GM21528 (cell line): ENCODE results near the gene BNIP5.

Experiments
- ATAC-seq: cut with Tn5 transposase; IDR thresholded peaks from one replicate; pipeline ENCODE4 v1.9.1; 2021; ENCODE audit warnings: mild to moderate bottlenecking, moderate library complexity; ENCODE audit not compliant: unreplicated experiment, low FRiP score

The BNIP5 gene

DNA sequence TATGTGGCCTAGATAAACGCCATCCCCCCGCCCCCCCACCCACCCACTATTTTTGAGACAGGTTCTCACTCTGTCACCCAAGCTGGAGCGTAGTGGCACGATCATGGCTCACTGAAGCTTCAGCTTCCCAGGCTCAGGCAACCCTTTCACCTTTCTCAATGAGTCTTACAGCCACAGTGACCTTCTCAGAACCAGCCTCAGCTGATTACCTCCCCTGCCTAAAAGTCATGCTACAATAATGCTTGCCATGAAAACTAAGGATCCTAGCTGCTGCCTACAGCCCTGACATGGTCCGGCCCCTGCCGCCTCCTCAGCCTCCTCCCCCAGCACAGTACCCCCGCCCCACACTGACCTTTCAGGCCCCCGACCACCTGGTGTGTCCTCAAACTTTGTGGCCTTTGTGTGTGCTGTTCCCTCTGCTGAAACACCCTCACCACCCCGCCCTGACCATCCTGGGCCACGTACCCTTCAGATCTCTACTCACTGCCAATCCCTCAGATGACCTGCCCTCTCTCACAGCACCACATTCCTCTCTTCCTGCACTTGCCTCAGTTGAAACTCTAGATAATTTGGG is 35.5 kb downstream of the BNIP5 start:
- ATAC-seq, result no peak

- ATAC-seq, result no peak
Observed at GRCh38 chr6:36298027-36298426, 38.7 kb downstream of the BNIP5 start.

DNA sequence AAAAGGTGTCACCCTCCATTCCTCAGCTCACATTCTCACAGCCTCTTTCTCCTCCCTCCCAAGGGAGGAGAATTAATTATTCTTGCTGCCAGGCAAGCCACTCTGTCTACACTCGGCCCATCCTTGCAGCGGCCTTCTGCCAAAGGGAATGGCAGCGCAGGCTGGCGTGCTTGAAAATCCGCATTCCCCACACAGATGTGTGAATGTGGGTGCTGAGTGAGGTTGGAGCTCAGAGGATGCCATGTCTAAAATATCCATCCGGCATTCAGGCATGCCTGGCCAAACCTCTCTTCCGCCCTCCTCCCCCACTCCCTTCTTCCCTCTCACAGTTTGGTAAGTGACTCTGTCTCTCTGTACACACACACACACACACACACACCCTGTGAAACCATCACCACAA is 39.2 kb downstream of the BNIP5 start:
- no peak for ATAC-seq

DNA sequence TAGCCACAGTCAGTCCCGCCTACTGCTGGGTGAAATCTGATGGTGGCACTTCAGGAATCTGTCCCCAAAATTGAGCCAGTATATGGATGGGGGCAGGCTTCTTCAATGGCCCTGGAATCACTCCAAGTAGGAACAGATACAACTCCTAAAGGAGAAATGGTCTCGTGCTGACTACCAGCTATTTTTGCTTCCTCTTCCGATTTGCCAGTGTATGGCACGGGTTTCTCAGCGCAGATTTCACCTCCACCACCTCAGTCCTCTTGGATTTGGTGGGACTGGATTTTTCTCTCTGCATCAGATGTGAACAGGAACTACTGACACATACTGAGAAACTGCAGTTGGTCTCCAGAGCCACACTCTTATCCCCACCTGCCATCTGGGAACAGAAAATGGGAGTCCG is 39.6 kb downstream of the BNIP5 start:
- no peak for ATAC-seq

GRCh38 chr6:36296240-36296639 is 40.4 kb downstream of the BNIP5 start:
- ATAC-seq, result no peak

DNA sequence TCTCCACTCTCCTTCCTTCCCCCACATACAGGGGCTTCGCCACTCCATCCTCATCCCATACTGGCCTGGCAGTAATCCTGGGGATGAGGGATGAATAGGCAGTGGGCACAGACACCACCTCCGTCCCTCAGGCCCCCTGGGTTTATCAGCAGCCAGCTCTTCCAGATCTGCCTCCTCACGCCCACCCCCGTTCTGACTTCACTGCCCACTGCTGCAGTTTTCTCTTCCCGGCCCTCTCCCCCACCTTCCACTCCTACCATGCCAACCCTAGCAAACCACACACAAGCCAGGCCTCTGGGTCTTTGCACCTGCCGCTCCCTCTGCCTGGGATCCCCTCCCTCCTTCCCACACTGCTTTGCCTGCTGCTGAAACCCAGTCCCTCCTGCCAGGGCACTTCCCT is 44.5 kb downstream of the BNIP5 start:
- no peak for ATAC-seq

- no peak for ATAC-seq
Observed at GRCh38 chr6:36290668-36291620, 45.7 kb downstream of the BNIP5 start.

DNA sequence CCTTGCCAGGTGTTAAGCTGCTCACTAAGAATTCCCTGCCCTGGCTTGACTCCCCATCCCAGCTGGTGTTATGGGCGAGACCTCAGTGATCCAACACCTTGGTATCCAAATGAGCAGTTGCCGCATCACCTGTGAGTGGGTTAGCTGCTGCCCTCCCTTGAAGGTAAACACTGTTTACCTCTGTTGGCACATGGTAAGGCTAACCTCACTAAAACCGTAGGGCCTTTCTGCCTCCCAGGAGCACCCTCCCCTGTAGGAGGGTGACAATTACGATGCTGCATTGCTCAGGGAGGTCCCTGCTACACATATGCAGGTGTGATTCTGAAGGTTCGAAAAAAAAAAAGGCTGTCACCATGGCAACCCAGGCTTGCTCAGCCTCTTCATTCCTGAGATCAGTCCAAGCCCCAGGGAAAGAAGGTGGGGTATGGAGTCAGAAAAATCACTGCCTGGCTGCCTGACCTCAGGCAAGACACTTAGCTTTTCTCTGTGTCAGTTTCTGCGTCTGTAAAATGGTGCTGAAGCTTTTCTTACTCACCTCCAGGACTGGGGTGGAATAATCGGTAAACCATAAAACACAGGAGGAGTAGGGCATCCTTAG is 47.3 kb downstream of the BNIP5 start:
- ATAC-seq, result no peak

- no peak for ATAC-seq
Observed at GRCh38 chr6:36286858-36287257, 49.8 kb downstream of the BNIP5 start.

- ATAC-seq, result no peak
Observed at GRCh38 chr6:36285797-36286196, 50.9 kb downstream of the BNIP5 start.

- ATAC-seq, result no peak
Observed at GRCh38 chr6:36285187-36285671, 51.5 kb downstream of the BNIP5 start.

GRCh38 chr6:36284359-36284758 is 52.3 kb downstream of the BNIP5 start:
- ATAC-seq, result no peak

DNA sequence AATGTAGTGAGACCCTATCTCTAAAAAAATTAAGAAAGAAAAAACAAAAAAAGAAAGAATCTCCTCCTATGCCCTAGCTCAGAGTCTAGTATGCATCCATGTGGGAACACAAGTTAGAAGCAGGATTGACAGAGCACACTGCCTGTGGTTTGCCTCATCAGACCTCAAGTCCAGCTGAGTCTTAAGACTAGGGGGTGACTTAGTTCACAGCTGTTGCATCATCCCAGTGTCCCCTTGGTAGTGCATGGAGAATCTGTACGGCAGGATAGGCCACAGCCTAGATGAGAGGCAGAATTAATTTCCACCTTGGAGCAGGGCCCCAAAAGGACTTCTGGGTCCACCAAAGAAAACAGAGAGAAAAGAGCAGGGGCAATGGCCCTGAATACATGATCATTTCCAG is 53.1 kb downstream of the BNIP5 start:
- ATAC-seq, result no peak

DNA sequence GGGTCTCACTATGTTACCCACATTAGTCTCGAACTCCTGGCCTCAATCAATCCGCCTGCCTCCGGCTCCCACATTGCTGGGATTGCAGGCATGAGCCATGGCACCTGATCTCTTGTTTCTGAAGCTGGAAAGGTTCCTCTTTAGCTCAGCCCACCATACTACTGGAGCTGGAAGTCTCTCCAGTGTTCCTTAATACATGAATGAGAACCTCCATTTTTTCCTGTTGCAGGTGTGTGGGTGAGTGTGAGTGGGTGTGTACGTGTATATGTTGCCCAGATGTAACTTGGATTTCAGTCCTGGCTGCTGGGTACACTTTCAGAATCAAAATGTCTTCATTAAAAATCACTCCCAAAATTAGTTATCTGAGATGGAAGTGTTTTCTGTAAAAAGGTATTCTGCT is 55.7 kb downstream of the BNIP5 start:
- ATAC-seq, result no peak

GRCh38 chr6:36280467-36280866 is 56.2 kb downstream of the BNIP5 start:
- ATAC-seq, result no peak

- ATAC-seq, result no peak
Observed at GRCh38 chr6:36277946-36278470, 58.7 kb downstream of the BNIP5 start.

- no peak for ATAC-seq
Observed at GRCh38 chr6:36276581-36277536, 59.8 kb downstream of the BNIP5 start.

DNA sequence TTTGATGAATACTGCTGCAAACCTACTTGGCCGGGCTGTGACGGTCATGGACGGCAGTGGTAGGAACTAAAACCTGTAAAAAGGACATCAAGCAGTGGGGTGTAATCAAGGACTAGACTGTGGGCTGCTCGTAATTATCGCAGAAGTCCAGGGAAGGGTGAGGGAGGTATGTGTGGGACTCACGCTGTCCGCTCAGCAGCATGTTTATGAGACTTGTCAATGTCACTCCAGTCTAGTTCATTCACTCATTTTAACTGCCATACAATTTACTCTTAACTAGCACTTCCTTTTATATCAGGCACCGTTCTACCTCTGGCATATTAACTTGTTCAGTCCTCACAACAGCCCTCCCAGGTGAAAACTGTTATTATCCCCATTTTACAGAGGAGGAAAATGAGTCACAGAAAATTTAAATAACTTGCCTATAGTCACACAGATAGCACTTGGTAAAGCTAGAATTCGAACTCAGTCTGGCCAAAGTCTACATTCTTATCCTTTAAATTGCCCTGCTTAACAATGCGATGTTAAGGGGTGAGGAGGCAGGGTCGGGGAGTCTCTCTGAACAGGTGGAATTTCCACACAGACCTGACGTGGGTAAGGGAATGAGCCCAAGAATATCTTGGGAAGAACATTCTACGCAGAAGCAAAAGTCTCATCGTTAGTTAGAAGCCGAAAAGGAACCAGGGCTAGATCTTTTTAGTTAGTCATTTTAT is 62.7 kb downstream of the BNIP5 start:
- no peak for ATAC-seq

GRCh38 chr6:36273067-36273466 is 63.6 kb downstream of the BNIP5 start:
- ATAC-seq, result no peak

GRCh38 chr6:36272234-36272633 is 64.5 kb downstream of the BNIP5 start:
- no peak for ATAC-seq
